Dermis blood vessel endothelial cell (primary cell): ENCODE data around the gene SNCG. TPM values are rescaled to one million over a fixed set of nuclear protein-coding genes. Genes with fewer than 3 reads are reported as not detected.
"Not testable (repeated sequence)": the region's sequence is repeated elsewhere in the genome, so short reads cannot be mapped to it uniquely, and the experiment has no call there.

Experiments
- DNase-seq: peaks from one replicate; pipeline ENCODE4 v3.0.0; 2010
- total RNA-seq: library from RNA; depleted of rRNA; stranded (reverse); fragments of >200 nt; gene quantifications from 2 replicates; pipeline ENCODE4 v1.2.3, GENCODE V29; 2014

SNCG gene
- total RNA-seq, 1 donor from 2014 or later = 117 TPM

DNA sequence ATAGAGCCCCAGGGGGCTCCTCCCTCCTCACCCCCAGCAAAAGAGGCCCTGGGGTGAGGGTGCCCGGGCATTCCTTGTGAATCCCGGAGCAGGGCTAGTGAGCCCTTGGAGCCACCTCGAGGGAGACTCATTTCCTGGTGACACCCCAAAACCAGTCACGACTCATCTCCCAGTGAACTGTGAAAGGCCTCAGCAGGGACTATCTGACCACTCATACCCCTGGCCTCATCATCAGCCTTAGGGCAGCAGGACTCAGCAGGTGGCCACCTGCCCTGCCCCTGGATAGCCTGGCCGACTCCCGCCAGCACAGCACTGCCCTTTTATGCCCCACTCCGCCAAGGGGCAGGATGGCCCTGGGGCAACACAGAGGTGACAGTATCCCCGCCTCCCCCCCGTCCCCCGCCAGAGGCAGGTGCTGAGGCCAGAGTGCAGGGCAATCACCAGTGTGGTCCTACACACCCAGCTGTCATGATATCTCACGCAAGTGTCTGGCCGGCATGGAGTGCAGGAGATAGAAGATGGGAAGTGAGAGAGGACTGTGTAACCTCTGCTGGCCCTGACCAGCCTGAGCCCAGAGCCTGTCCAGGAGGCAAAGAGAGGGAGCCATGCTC is 3.2 kb downstream of the SNCG start:
- no peak for DNase-seq

DNA sequence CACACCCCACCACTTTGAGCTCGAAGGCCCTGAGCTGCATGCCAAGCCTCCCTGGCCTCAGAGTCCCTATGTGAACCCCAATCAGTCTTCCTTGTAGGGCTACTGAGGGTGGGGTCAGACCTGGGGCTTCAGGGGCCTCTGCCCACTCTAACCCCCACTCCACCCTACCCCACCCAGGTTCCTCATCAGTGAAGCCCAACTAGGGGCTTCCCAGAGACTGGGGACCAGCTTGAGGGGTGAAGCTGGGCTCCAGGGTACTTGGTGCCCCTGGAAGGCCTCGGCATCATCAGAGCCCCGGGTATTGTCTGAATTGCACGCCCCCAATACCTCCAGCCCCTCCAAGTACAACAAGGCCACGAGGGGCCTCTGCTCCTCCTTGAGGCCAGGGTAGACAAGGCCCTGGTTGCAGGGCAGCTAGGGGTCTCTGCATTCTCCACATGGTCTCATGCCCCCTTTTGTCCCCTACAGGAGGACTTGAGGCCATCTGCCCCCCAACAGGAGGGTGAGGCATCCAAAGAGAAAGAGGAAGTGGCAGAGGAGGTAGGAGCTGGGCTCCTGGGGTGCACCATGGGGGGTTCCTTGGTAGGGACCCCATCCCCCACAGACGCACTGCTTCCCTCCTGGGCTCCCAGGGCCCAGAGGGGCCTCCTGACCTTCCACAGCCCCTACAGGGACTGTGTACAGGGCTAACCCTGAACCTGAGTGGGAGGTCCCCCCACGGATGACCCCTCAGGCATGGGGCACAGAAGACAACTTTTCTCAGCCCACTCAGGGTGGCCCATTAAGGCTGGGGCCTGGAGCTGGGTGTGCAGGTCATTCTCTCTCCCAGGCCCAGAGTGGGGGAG is 4.0 kb downstream of the SNCG start:
- DNase-seq = no peak

DNA sequence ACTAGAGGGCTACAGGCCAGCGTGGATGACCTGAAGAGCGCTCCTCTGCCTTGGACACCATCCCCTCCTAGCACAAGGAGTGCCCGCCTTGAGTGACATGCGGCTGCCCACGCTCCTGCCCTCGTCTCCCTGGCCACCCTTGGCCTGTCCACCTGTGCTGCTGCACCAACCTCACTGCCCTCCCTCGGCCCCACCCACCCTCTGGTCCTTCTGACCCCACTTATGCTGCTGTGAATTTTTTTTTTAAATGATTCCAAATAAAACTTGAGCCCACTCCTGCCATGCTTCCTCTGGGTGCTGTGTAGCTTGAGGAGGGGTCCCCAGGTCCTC is 4.5 kb downstream of the SNCG start:
- DNase-seq = no peak

DNA sequence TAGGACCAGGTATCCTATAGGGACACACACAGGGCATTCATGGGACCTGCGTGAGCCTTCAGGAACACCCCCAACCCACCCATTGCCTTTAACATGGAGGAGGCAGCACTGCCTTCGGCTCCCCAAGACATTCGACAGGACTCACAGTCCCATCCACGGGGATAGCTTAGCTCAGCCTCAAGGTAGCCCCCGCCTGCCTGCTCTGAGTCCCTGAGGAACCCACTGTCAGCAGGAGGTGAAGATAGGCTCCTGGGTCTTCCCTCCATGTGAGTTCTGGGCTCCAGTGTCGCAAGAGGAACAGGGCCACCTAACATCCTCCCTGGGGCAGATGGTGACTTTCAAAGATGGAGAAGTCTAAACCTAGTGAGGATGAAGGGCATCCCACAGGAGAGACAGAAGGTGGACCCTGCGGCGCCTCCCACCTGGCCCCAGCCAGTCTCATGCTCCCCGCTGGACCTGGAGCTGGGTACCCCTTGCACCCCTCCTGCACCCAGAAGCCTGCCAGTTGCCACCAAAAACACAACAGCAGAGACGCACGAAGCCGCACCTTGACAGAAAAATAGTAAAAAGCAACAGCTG is 5.0 kb downstream of the SNCG start:
- DNase-seq = no peak

DNA sequence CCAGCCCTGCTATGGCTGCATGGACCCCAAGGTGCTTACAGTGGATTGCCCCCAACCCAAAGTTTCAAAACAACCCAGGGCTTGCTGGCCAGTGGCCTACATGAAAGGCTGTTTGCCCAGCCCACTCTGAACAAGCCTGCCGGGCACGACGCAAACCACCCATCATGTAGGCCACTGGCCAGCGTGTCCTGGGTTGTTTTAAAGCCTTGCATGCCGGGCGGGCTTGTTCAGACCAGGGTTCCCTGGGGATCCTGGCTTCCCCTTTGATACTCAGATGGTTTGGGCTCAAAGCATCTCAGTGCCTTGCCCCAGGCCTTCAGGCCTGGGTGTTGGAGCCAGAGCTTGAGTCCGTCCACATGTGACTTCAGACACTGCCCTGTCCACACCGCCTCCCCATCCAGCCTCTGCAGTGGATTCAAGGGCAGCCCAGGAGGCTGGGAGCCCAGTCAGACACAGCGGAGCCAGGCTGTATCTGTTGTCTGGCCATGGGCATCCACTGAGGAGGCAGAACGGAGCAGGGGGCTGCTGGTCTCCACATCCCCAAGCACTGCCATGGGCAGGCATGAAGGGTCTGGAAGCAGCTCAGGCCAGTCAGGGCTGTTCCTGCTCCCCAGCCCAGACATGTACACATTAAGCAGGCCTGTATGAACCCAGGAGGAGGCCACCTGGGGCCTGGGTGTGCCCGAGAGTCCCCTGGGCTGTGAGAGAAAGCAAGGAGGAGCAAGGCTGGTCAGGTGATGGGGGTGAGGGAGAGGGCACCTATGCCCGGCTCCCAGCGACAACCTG is 5.9 kb downstream of the SNCG start:
- no peak for DNase-seq

DNA sequence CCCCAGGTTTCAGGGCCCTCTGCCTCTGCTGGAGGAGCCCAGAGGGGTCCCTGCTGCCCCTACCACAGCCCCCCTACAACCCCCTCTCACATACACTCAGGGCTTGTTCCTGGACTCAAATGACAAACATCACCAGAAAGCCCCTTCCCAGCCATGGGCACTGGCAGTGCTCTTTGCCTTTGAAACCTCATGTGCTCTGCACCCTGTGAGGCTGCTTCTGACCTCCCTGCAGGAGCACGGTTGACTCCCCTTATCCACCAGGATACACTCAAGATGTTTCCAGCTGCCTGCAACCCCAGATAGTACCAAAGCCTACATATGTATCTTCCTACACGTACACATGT is 6.4 kb downstream of the SNCG start:
- no peak for DNase-seq

DNA sequence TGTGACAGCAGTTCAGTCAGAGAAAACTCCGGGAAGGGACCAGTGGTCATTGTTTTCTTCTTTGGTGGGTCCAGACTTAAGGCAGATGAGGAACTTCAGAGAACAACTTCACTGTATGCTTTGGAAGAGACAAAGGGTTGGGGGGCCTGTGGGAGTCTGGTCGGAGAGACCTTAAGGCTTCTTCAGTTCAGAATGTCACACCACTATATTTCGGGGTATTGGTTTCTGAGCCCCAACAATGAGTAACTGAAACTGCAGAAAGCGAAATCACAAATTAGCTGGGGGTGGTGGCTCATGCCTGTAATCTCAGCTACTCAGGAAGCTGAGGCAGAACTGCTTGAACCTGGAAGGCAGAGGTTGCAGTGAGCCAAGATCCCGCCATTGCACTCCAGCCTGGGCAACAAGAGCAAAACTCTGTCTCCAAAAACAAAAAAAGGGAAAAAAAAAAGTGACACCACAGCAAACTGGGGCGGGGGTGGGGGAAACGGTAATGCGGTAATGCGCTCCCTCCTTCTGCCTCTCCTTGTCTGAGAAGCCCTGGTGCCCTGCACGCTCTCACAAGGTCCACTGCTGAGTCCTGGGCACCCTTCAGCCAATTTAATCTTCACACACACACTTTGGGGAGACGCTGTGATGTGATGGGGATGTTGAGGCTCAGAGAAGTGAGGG is 7.7 kb downstream of the SNCG start:
- DNase-seq = no peak

DNA sequence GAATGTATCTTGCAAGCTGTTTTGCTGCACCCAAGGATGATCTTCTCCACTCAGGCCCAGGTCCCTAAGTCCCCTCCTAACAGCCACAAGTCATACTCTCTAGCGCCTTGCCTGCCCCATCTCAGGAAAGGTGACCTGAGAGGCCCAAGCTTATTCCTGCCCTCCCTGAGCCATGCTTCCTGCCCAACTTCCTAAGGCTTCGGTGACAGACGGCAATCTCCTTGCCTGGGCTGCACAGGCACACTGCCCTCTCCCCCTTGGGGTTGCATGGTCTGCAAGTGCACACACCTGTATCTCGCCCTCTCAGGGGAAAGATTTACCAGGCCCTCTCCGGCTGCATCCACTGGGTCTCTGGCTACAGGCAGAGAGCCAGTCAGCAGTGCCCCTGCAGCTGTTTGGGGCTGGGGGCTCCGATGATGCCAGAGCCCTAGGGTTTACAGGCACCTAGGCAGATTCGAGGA is 9.1 kb downstream of the SNCG start:
- DNase-seq = peak; percentile 29

DNA sequence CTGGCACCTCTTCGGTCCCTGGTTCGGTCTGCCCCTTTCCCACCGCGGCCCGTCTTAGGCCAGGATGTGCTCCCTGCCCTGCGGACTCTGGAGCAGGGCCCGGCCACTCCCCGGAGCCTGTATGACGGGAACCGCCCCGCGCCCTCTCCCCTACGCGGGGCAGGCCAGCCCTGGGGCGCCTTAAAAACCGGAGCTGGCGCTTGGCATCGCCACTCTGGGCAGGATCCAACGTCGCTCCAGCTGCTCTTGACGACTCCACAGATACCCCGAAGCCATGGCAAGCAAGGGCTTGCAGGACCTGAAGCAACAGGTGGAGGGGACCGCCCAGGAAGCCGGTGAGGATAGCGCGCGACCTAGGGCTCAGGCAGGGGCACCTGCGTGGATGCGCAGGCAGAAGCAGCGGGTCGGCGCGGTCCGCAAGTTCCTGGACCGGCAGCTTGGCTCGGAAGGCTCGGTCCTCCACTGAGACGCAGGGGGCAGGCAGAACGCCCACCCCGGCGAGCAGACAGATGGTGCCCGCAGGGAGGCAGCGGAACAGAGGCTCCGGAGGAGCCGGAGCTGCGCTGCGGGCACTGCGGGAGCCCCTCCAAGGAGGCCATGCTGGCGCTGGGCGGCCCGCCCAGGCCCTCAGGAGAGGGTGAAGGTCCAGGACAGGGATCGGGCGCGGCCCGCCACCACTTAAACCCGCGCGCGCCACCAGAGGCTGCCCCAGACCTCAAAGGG is 10.0 kb downstream of the SNCG start, which contains the start of gene ADIRF:
ADIRF (plus strand) TSS at position 212 of the 723 bp plus-strand sequence; CDS start at position 275, 63 bp downstream.
- DNase-seq = peak; percentile 25

DNA sequence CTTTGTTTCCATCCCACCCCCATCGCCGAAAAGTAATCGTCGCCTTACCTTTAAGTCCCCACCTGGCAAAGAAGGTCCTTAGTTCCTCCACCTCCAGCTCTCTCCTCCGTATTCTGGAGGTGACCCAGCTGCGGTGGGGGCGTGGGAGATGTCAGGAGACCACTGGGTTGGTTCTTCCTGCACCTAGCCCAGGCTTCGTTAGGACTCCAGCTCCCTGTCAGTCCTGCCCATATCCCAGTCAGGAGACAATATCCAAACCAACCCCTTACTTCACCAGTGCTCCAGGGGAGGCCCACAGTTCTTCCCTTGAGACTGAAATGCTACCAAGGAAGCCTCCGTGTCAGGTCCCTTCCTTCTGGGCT is 10.6 kb downstream of the SNCG start:
- DNase-seq = no peak

DNA sequence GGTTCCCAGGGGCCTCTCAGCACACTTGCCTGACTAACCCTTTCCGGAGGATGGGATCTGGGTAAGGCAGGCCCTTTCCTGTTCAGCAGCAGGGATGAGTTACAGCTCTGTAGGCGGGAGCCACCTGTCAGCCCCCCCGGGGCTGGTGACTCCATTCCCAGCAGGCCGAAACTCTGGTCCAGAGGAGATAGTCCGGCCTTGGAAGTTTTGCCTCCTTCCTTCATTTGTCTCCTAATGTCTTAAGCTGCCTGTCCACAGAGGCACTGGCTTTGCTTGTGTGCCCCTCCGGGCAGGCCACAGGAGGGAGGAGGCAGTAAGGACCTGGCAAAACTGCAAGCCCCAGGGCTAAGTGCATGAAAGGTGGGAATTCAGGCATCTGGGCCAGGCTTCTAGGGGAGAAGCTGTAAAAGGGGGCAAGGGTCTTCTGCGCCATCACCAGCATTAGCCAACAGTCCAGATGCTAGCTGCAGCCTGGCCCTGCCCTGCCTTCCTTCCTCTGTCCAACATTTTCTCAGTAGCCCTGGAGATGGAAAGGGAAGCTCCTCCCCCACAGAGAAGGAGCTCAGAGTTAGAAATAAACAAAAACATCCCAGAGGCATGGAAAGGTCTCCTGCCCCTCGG is 11.1 kb downstream of the SNCG start:
- peak; percentile 62 for DNase-seq

DNA sequence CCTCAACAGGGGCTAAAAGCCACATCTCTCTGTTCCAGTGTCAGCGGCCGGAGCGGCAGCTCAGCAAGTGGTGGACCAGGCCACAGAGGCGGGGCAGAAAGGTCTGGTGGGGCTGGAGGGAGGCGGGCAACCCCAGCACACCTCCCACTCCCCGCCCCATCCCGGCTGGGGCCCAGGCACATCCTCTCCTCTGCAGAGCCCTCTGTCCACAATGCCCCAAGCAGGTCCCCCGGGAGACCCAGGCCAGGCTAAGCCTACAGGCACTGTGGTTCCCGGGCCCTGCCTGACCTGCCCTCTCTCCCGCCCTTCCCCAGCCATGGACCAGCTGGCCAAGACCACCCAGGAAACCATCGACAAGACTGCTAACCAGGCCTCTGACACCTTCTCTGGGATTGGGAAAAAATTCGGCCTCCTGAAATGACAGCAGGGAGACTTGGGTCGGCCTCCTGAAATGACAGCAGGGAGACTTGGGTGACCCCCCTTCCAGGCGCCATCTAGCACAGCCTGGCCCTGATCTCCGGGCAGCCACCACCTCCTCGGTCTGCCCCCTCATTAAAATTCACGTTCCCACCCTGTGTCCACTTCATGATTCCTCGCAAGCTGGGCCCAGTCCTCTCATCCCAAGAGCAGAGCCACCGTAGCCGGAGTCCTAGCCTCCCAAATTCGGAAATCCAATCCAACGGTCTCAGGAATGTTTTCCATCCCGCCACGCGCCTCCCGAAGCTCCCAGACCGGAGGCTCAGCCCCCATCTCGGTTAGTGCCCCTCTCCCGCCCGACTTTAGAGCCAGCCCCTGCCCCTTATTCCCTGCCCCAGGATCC is 12.0 kb downstream of the SNCG start:
- peak; percentile 49 for DNase-seq

DNA sequence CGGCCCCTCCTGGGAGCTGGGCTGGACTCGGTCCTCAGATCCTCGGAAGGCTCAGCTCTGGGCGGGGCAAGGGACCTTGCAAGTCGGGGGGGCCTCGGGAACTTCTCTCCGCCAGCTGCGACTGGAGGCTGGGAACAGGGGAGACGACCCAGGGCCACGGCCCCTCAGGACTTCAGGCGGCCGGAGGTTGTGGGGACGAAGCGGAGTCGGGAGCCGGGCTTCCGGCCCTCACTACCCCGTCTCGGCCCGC is 12.5 kb downstream of the SNCG start:
- DNase-seq = no peak

DNA sequence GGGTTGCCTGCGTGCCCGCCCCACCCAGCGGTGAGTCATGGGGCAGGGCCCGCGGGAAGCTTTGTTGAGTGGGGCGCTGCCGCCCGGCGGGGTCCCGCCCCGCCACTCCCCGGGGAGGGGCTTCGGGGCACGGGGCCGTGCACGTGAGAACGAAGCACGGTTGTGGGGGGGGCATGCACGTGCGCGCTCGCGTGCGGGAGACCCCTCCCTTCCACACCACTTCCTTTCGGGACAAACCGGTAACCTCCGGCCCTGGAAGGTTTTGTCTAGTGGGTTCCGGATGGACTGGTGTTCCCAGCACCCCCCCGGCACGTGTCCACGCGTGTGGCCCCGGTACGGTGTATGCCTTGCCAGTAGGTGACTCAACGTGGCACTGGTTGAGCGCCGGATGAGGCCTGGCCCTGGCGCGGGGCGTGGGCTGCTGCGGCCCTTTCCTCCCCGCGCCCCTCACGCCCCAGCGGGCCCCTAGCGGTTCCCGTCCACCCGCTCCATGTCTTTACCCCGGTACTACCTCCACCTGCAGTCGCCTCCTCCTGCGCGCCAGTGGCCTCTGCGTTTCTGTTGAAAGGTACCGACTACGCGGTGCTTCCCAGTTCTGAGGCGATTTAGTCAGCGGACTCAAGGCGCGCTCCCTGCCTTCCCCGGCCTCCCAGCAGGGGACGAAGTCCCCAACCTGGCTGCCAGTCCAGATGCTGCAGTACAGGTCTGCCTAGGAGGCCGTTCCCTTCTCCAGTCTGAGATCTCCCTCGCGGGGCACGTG is 13.0 kb downstream of the SNCG start:
- DNase-seq = peak; percentile 76

DNA sequence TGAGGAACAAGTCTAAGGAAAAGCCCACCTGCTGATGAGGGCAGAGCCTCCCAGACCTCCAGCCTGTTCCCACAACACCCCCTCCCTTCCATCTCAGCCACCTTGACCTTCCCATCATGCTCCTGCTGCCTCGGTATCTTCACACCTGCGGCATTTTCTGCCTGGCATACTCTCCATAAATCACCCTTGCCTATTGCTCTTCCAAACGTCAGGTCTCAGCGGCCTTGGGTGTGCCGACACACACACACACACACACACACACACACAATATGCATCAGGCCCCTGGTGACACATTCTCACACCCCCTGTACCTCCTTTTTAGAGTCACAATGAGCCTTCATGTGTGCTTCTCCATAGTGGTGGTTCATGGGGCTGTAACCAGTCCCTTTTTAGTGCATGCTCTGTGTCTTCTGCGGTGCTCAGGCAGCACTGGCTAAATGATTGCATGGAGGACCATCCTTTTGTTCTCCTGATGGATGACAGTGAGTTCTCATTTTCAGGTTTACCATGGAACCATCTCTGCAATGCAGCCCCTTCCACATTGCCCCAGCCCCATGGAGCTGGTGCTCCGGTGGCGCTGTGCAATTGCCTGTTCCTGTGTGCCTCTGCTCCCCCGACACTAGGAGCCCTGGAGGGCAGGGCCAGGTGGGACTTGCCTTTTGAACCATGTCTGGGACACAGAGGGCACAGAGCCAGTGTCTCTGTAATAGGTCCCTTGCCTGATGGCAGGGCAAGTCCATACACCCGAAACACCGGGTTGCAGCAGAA is 14.4 kb downstream of the SNCG start:
- DNase-seq = no peak

DNA sequence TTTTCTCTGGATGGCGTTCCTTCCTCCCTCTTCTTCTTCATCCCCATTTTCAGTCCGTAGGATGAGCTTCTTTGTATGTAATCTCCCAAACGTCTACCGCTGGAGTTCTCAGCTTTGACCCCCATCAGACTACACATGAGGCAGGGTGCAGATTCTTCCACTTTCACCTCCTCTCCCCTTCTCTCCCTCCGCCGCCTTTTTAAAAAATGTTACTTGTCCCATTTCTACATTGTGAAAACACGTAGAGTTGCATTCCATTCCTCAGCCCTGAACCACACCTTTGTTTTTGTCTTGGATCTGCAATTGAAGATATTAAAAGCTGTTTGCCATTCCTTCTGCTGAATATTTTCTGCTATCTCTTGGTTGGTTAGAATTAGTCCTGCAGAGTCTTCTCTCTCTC is 16.1 kb downstream of the SNCG start:
- DNase-seq = no peak

DNA sequence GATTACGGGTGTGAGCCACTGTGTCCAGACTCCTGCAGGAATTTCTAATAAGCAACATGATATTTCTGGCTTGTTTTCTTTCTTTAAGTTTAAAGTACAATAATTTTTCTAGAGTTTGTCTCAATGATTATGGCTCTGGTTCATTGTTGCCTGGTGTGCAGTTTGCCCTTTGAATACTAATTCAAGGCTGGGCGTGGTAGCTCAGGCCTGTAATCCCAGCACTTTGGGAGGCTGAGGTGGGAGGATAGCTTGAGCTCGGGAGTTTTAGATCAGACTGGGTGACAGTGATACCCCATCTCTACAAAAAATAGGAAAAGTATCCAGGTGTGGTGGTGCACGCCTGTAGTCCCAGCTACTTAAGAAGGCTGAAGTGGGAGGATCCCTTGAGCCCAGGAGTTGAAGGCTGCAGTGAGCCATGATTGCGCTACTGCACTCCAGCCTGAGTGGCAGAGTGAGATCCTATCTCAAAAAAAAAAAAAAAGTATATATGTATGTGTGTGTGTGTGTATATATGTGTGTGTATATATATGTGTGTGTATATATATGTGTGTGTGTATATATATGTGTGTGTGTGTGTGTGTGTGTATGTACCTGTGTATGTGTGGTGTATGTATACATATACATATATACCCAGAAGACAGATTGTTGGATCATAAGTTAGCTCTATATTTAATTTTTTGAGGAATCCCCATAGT is 18.1 kb downstream of the SNCG start:
- no peak for DNase-seq

DNA sequence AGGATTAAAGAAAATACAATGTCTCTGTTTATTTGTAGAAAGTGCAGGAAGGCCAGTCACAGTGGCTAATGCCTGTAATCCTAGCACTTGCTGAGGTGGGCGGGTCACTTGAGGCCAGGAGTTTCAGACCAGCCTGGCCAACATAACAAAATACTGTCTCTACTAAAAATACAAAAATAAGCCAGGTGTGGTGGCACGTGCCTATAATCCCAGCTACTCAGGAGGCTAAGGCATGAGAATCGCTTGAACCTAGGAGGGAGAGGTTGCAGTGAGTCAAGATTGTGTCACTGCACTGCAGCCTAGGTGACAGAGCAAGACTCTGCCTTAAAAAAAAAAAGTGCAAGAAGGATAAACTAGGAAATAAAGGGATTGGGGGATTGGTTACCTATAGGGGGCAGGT is 20.1 kb downstream of the SNCG start:
- DNase-seq = not testable (repeated sequence)
